Germinal center (tissue), 1 donor: Measurements from ENCODE around the gene AGAP1.

Experiments used
- DNase-seq: peaks from one replicate; pipeline ENCODE4 v3.0.0; 2012; ENCODE audit warnings: mixed read lengths, low spot score

AGAP1 gene

GRCh38 chr2:236172255-236173035 lies 678.6 kb downstream of the AGAP1 start:
- DNase-seq, result no peak

DNA sequence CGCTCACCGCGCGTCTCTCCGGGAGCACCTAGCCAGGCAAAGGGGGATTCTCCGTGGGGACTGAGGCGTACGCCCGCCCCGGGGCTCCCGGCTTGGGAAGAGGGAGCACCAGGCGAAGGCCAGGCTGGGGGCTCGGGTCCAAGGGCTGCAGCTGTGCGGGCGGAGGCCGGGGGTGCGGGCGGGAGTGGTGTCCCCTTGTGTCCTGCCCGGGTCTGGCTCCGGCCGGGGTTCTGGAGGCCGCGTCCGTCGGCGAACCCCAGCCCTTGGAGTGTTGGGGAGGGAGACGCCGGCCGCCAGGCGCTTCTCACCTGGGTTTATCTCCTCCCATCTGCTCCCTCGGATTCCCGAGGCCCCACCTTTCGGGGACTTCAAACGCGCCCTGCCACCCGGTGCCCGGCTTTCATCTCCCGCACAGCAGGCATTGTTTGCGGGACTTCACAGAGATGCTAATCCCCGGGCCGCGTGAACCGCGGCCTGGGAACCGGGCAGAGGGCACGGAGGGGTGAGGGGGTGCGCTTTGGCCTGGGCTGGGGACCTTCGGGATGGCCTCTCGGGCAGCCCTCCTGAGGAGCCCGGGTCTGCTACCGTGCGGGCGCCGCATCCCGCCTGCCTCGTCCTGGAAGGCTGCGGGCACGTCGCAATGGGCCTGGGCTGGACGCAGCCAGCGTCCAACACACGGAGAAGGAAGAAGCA lies 679.3 kb downstream of the AGAP1 start:
- no peak for DNase-seq

DNA sequence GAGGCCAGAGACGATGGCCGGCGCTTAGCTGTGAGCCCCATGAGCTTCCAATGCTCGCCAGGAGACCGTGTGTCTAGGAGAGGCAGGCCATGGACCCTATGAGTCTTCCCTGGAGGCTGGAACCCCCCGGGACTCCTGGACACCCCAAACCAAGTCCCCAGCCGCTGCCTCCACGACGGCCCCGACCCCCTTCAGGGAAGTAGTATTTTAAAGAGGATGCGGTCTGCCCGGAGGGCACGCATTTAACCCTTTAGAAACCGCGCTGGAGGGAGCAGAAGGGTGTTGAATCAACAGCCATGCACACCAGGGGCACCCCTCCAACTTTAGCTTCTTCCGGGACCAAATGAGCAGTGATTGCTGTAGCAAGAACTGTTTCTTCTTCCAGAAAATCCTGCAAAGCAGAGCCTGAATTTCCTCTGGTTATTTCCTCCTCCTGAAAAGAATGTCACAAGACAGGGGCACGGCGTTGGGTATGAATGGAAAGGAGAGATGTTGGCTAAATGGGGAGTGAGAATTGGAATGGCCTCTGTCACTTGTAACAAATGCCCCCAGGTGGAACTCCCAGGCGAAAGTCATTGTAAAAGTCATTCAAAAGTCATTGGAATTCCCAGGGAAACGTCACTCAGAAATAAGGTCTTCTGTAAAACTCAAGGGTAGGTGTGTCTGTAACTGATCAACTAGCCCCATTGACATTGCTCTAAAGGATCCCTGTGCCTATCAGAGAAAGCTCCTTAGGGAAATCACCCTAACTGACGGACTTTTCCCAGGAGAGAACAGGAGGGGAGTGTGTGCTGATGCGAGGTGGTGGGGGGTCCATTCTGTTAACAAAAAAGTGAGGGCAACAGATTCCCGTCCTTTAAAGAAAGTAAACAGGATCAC lies 680.1 kb downstream of the AGAP1 start:
- DNase-seq, result no peak

GRCh38 chr2:236175548-236176150 lies 681.8 kb downstream of the AGAP1 start:
- DNase-seq, result no peak

DNA sequence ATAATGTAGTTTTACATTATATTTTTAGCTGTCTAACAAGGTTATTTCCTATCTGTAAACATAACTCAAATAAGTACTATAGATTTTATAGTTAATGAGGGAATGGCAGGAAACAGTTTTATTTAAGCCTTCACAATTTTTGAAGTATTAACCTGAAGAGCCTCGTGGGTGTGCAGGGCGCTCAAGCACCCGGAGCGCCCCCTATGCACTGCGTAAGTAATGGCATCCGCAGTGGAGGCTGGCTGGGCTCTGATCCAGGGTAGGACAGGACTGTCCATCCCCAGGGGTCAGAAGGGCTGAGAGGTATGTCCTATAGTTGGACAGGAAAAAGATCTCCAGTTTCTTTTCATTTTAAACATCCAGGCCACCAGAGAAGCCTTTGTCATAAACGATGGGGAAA lies 682.6 kb downstream of the AGAP1 start:
- DNase-seq, result peak; percentile 47

DNA sequence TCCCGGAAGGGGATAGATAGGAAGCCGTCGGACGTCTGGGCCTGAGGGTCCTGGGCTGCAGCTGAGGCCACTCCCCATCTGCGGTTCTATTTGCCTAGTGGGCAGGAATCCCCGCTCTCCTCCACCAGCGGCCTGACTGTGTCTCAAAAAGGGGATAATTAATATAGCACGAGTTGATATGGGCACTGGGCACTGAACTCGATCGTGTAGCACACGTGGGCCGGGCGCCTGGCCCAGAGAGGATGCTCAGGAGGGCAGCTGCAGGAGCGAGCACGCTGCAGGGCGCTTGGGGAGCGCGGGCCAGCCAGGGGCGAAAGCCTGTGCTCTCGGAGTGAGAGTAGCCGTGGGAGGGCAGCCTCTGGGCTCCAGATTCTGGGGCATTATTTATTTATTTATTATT lies 683.1 kb downstream of the AGAP1 start:
- DNase-seq, result no peak

DNA sequence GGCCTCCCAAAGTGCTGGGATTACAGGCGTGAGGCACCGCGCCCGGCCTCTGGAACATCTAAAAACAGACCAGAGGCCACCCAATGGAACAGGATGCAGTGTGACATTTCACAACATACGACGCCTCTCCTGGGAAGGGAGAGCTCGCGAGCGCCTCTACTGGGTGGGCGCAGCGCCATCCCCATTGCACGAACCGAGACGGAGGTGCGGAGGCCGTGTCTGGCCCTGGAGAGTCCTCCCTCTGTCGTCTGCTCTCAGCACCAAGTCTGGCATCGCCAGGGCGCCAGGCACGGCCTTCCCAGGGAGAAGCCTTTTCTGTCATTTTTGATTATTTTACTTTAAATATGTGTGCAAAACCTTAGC lies 683.7 kb downstream of the AGAP1 start:
- DNase-seq, result peak; percentile 59

DNA sequence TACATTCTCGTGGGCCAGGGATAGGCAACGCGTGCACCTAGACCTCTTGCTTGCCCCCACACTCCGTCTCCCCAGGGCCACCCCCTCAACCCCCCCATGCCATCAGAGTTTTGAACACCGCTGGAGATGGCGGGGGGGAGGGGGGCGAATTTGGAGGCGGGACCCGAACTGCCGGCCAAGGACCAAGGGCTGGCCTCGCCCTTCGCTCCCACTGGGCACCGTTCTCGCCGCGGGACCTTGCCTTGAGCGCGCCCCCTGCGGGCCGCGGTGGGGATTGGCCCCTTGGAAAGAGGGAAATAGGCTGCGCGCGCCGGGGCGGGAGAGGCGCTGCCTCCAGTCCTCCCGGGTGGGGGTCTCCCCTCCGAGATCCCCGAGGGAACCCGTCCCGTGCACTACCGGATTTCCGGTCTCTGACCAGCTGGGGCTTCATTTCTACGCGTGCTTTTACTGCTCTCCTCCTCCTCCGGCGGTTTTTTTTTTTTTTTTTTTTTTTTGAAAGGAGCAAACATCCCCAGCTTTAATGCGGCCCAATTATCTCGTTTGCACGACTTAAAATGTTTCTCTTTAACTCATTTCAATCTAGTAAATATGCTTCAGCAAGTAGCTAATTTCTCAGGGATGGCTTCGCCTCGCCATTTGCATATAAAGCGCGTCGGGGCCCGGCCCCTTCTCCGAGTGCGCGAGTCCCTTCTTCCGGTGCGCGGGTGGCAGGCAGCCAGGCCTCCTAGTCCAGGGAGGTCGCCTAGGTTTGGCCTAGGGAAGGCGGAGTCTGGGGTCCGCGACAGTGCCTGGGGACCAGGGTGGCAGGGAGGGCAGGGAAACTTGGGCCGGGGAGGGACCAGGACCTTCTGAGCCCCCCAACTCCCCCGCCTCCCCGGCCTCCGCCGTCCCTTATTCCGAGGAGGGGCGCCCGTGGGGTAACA lies 684.4 kb downstream of the AGAP1 start:
- peak; percentile 64 for DNase-seq

DNA sequence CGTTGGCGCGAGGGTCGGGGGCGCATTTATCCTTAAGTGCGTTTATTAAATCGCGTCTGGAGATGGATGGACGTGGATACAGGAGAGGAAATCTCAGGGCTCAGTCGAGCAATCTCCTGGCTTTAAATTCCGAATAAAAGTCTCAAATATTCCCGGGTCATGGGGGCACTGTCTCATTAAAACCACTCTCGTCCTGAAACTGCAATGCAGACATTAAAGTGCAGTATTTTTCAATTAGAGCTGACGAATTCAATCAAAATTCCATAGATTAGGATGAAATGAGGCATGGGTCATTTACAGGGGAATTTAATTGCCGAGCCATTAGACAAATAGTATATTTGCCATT lies 685.0 kb downstream of the AGAP1 start:
- no peak for DNase-seq

DNA sequence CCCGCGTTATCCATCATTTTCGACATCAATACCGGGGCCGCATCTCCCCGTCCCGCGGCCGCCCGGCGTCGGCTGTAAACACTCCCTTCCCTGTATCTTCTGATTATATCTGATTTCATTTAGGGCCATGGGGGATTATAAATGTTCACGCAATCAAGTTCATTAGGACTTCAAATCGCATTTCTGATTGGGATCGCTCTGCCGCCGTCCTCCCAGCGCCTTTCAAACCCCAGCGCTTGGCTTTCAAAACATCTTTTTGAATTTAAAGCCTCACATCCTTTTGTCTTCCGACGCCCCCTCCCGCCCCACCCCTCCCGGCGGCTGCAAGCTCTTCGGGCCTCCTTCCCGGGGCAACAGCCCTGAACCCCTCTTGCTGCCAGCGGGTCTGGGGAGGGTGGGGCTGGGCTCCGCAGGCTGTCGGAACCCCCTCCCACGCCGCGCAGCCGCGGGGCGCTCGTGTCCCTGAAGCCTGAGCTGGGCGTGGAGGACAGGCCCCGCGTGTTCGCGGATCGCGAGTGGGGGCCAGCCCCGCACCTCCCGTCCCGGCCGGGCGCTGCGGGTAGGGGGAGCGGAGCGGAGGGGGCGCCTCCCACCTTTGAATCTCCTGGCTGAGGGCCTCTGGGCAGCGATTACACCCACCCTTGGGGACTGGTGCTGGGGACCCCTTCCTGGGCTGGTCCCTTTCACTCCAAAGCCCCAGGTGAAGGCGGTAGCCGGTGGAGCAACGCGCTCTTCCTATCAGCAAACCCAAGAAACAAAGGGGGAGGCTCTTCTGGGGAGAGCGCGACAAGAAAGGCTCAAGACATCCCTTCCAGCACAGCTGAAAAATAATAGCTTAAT lies 685.6 kb downstream of the AGAP1 start:
- DNase-seq, result no peak

DNA sequence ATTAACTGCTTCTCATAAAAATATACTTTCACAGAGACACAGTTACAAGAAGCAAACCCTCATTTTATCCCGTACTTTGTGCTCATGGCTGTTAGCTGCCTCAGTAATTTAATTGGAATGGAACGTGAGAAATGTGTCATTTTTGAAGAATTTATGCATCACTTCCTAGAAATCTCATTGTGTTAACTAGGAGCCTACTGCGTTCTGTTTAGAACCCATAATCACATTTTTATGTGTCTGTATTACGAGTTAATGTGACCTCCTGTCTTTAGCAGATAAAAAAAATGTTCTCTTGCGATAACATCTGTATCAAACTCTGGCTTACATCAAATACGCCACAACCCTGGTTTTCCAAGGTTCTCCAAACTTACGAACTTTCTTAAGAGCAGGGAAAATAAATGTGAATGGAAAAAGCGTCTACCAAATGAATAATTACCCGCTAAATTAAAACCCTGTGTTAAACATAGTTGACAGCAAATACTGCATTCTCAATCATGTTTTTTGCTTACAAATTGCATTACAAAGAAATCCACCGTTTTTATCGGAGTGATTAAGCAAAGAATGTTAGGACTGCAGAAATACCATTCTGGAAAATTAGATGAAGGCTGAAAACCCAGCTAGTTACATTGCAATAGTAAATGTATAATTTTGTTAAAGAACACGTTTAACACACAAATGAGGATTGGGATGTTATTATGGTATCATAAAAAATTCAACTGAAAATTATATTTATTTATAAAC lies 686.4 kb downstream of the AGAP1 start:
- no peak for DNase-seq

GRCh38 chr2:236180831-236181453 lies 687.1 kb downstream of the AGAP1 start:
- DNase-seq, result peak; percentile 48
